GM12878 (cell line): ENCODE results near the gene OLFML3.

Source experiments
- CBX3 ChIP-seq: fragments of 200-600 bp; sonication (generic); IDR thresholded peaks from 2 replicates; pipeline ENCODE4 v1.6.1; 2016; ENCODE audit warnings: low read depth, borderline replicate concordance
- NR2C2 ChIP-seq: IDR thresholded peaks from 2 replicates; pipeline ENCODE4 v1.6.1; 2011; ENCODE audit warnings: borderline replicate concordance, low read depth; ENCODE audit not compliant: control insufficient read depth, insufficient read length
- TBL1XR1 ChIP-seq: IDR thresholded peaks from 2 replicates; pipeline ENCODE4 v1.6.1; 2012; ENCODE audit warnings: low read depth, low read length, improper control_type of control experiment

DNA sequence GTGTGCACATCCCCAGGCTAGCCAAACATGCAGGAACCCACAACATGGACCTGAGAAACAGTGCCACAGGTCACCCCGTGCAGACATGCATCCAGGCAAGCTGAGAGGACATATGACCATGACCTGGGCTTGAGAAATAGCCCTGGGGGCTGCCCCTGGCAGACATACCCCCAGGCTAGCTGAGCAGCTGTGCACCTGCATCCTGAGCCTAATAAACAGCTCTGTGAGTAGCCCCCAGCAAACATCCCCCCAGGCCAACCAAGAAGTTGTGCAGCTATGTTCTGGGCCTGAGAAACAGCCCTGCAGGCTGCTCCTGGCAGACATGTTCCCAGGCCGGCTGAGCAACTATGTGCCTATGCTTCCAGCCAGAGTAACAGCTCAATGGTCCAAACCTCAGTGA is 14.5 kb downstream of the OLFML3 start:
- TF ChIP-seq CBX3 (no peak), NR2C2 (no peak), TBL1XR1 (no peak)
